HG02943 (cell line): ENCODE measurements around the gene ADAMTS13.
"Not testable (repeated sequence)": the region's sequence is repeated elsewhere in the genome, so short reads cannot be mapped to it uniquely, and the experiment has no call there.

ENCODE experiments used
- ATAC-seq: cut with Tn5 transposase; IDR thresholded peaks from one replicate; pipeline ENCODE4 v1.9.1; 2021; ENCODE audit warnings: mild to moderate bottlenecking, low read depth, moderate library complexity; ENCODE audit not compliant: unreplicated experiment

ADAMTS13 gene

GRCh38 chr9:133421615-133422542 is at the start of gene ADAMTS13:
Gene ADAMTS13 (plus strand): TSS chr9:133422367. CDS start chr9:133422444, 77 bp downstream.
- no peak for ATAC-seq

GRCh38 chr9:133374612-133375115 is 47.5 kb upstream of the ADAMTS13 start:
- ATAC-seq = no peak

- peak; percentile 28 for ATAC-seq
Observed at GRCh38 chr9:133375116-133375723, 46.9 kb upstream of the ADAMTS13 start.

GRCh38 chr9:133375724-133376654 is 46.2 kb upstream of the ADAMTS13 start, which contains the start of the genes STKLD1 and SURF4:
Gene STKLD1 (plus strand): TSS chr9:133376366. CDS start chr9:133376474, 108 bp downstream.
Gene SURF4 (minus strand): TSS chr9:133376060. CDS start chr9:133375969, 91 bp downstream.
- ATAC-seq = peak; percentile 86

GRCh38 chr9:133377280-133377679 is 44.9 kb upstream of the ADAMTS13 start:
- ATAC-seq = not testable (repeated sequence)

DNA sequence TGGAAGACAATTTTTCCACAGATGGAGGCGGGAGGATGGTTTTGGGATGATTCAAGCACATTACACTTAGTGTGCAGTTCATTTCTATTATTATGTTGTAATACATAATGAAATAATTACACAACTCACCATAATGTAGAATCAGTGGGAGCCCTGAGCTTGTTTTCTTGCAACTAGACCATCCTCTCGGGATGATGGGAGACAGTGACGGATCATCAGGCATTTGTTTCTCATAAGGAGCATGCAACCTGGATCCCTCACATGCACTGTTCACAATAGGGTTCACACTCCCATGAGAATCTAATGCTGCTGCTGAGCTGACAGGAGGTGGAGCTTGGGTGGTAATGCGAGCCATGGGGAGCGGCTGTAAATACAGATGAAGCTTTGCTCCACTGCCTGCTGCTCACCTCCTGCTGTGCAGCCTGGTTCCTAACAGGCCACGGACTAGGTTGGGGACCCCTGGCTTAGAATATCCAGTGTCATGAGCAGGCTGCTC is 44.4 kb upstream of the ADAMTS13 start:
- ATAC-seq = no peak

GRCh38 chr9:133378408-133378962 is 43.7 kb upstream of the ADAMTS13 start:
- no peak for ATAC-seq

- ATAC-seq = no peak
Observed at GRCh38 chr9:133379153-133380086, 42.7 kb upstream of the ADAMTS13 start.

GRCh38 chr9:133380734-133381133 is 41.4 kb upstream of the ADAMTS13 start:
- no peak for ATAC-seq

DNA sequence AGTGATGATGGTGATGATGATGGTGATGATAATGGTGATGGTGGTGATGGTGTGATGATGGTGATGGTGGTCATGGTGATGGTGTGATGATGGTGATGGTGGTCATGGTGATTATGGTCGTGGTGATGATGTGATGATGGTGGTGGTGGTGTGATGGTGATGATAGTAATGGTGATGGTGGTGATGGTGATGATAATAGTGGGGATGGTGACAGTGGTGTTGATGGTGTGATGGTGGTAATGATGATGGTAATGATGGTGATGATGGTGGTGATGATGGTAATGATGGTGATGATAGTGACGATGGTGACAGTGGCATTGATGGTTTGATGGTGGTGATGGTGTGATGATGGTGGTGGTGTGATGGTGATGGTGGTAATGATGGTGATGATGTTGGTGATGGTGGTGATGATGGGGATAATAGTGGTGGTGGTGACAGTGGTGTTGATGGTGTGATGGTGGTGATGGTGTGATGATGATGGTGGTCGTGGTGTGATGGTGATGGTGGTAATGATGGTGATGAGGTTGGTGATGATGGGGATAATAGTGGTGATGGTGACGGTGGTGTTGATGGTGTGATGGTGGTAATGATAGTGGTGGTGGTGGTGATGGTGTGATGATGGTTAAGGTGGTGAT is 39.5 kb upstream of the ADAMTS13 start:
- ATAC-seq = no peak

GRCh38 chr9:133383438-133383837 is 38.7 kb upstream of the ADAMTS13 start:
- ATAC-seq = no peak

GRCh38 chr9:133384736-133385321 is 37.3 kb upstream of the ADAMTS13 start:
- ATAC-seq = no peak

- ATAC-seq = no peak
Observed at GRCh38 chr9:133385452-133385851, 36.7 kb upstream of the ADAMTS13 start.

DNA sequence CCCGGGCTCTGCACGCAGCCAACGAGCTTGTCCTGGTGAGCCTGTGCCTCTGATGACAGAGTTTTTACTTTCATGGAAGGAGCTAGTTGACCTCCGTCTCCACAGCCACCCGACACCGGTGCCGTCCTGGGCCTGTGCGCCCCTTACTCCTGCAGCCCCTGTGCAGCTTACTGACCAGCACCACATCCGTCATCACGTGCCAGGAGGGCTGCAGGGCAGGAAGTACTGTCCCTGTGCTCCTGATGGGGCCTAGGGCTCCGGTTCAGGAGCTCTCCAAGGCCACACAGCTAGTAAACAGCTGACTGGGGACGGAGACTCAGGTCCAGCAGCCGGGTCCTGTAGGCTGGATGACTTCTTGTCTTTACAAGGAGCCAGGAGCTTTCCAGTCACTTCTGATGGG is 35.8 kb upstream of the ADAMTS13 start:
- no peak for ATAC-seq

DNA sequence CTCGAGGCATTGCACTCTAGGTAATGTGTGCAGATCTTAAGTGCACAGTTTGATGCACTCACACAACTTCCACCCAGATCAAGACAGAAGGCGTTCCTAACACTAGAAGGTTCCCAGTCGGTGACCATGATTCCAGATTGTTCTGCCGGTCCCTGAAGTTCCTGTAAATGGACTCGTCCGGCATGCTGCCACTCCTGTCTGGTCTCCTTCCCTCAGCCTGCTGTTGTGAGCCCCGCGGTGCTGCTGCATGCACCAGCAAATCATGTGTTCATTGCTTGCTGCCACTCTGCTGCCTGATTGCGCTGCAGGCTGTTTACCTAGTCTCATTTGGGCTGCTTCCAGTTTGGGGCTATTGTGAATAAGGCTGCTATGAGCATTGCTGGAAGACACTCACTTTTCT is 34.5 kb upstream of the ADAMTS13 start:
- ATAC-seq = no peak

GRCh38 chr9:133389025-133389557 is 33.1 kb upstream of the ADAMTS13 start:
- no peak for ATAC-seq

GRCh38 chr9:133389562-133389961 is 32.6 kb upstream of the ADAMTS13 start:
- ATAC-seq = no peak

DNA sequence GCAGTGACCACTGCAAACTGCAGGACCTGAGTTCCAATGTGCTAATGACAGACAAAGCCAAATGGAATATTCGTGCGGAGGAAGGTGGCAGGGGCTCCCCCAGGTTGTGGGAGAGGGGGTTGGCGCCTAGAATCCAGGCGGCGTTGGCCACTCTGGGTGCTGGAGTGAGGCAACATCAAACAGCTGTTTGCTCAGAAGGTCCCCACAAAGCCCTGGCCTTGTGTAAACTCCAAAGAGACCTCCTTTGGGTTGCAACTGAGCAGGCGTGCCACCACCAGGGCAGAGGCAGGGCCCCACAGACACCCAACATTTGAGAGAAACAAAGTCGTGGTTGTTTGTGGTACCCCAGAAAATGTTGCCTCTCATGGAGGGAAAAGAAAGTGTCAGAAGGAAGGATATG is 31.5 kb upstream of the ADAMTS13 start:
- no peak for ATAC-seq
